Right cardiac atrium (tissue), 5 donors: Measurements from ENCODE around the gene FAM83F. TPM values are rescaled to one million over a fixed set of nuclear protein-coding genes. Genes with fewer than 3 reads are reported as not detected.
"Not testable (repeated sequence)": the region's sequence is repeated elsewhere in the genome, so short reads cannot be mapped to it uniquely, and the experiment has no call there.

Experiments
- ATAC-seq, 2 donors: fragments of 200-7000 bp; cut with Tn5 transposase; one replicate each; pipeline versions ENCODE4 v1.8.0 to v1.9.1; 2020; ENCODE audit warnings: moderate library complexity in 2 of 2, mild to moderate bottlenecking in 1 of 2
- DNase-seq, 3 donors: peaks; one replicate each; pipeline ENCODE4 v3.0.0-alpha.2; 2020
- H3K27ac ChIP-seq: one replicate; pipeline ENCODE4 v1.5.1; 2013; ENCODE audit warnings: mild to moderate bottlenecking, low read length, control low read depth, moderate library complexity
- H3K27me3 ChIP-seq: one replicate; pipeline ENCODE4 v1.6.1; 2013; ENCODE audit not compliant: control insufficient read depth, insufficient read depth
- H3K4me1 ChIP-seq: one replicate; pipeline ENCODE4 v1.6.1; 2013; ENCODE audit warnings: low read length; ENCODE audit not compliant: control insufficient read depth, insufficient read depth
- H3K4me3 ChIP-seq: one replicate; pipeline ENCODE4 v1.5.1; 2013; ENCODE audit warnings: low read length, control low read depth
- H3K9me3 ChIP-seq: one replicate; pipeline ENCODE4 v1.6.1; 2013; ENCODE audit warnings: low read length; ENCODE audit not compliant: control insufficient read depth
- WGBS: extraction: QIAGEN DNeasy Blood & Tissue Kit; methylation state at CpG from one replicate; pipeline ENCODE4 v1.1.7; 2013; 5-methylcytosine and 5-hydroxymethylcytosine counted together
- intact Hi-C, 4 donors: fragments of 100-400 bp; cut with DNase I; formaldehyde crosslinking; loops; one replicate each; pipeline versions ENCODE4 v1.11.0 to v1.14.0; 2022 to 2023
- polyA plus RNA-seq: library from polyadenylated mRNA; stranded (reverse); fragments of 200-250 nt; gene quantifications from one replicate; pipeline ENCODE4 v1.2.3, GENCODE V29; 2013
- total RNA-seq, 4 donors: library from RNA; stranded (reverse); fragmentation: NEBNext Ultra II Directional; extraction: Animal tissue kit (Norgen Biotek cat#: 25700); gene quantifications; one replicate each; pipeline ENCODE4 v1.2.1, GENCODE V29; 2021
- donor health status: healthy with polysubstance abuse.
- donor health status: DM: no; HTN: yes; CAD: no.
- donor health status: DM: no; HTN: no; CAD: no.
- donor health status: DM: no; HTN: yes; CAD: no; lungs with severe emphysema.
- donor health status: DM: yes; HTN: yes; CAD: no.

Gene FAM83F
- total and polyA plus RNA-seq, 5 donors = 3.6 to 8.5 (median 5.9) TPM

- no peak for ATAC-seq
- H3K4me3 ChIP-seq = no peak overlapping the region
- intact Hi-C loops = loop anchor here in 2 of 4 donors (5.0 to 10.0 kb wide), 3 partner anchors 87 to 484 kb away; no protein-coding TSS in a partner anchor
- H3K27ac ChIP-seq = no peak overlapping the region
- H3K27me3 ChIP-seq = no peaks in the 10 kb centered on the region
- WGBS = 88% methylated on average over 34 of the region's 34 CpGs
- DNase-seq = no peak
- H3K4me1 ChIP-seq = no peaks in the 10 kb centered on the region
- H3K9me3 ChIP-seq = no peaks in the 10 kb centered on the region
These were observed 26.7 kb downstream of the FAM83F start for GRCh38 chr22:40021401-40022000.

DNA sequence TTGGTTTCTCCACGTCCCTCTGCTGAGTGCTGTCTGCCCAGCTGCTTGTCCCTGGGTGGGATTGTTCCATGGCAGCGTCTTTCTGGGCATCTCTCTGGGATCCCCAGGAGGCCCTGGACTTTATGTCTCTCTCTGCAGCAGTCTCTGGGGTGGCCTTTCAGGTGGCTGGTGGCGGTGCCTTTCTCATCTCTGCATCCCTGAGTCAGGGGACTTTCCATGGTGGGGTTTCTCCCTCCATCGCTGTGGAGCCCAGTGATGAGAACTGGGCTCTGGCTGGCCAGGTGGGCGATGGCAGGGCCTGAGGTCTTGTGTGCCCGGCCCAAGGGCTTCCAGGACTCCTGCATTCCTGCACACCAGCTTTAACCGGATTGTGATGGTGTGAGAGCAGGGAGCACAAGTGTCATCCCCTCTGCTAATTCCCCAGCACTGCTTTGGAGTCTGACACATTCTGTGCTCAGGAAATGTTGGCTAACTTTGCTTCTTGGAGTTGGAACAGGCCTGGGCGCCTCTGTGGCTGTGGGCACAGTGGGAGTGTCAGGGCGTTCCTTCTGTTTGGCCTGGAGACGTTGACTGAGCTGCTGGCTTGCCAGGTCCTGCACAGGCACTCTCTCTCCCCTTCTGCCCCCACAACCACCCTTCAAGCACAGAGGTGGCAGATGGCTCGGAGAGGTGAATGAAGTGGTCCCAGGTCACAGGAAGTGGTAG, 27.9 kb downstream of the FAM83F start:
- Histone ChIP-seq H3K27me3 (no peaks in the 10 kb centered on the region), H3K4me1 (no peaks in the 10 kb centered on the region), H3K27ac (no peak overlapping the region), H3K4me3 (no peak overlapping the region), H3K9me3 (no peaks in the 10 kb centered on the region)
- peak in 1 of 2 donors; percentile 22 for ATAC-seq
- intact Hi-C loops = loop anchor here in 2 of 4 donors (5.0 to 10.0 kb wide), 3 partner anchors 88 to 485 kb away; no protein-coding TSS in a partner anchor
- WGBS = 75% methylated on average over 11 of the region's 11 CpGs
- no peak for DNase-seq

- Histone ChIP-seq H3K27me3 (no peaks in the 10 kb centered on the region), H3K27ac (no peak overlapping the region), H3K4me3 (no peak overlapping the region), H3K9me3 (no peaks in the 10 kb centered on the region), H3K4me1 (no peaks in the 10 kb centered on the region)
- WGBS = 66% methylated on average over 16 of the region's 16 CpGs
- no peak for DNase-seq
- ATAC-seq = no peak
- intact Hi-C loops = loop anchor here in 2 of 4 donors (5.0 to 10.0 kb wide), 3 partner anchors 89 to 486 kb away; no protein-coding TSS in a partner anchor
These were observed 28.6 kb downstream of the FAM83F start for GRCh38 chr22:40023341-40023841.

GRCh38 chr22:40024201-40025061, 29.7 kb downstream of the FAM83F start:
- intact Hi-C loops = loop anchor here in 3 of 4 donors (2.0 to 10.0 kb wide), 6 partner anchors 90 to 487 kb away; no protein-coding TSS in a partner anchor
- Histone ChIP-seq H3K27me3 (no peaks in the 10 kb centered on the region), H3K4me1 (no peaks in the 10 kb centered on the region), H3K27ac (no peak overlapping the region), H3K9me3 (no peaks in the 10 kb centered on the region), H3K4me3 (no peak overlapping the region)
- DNase-seq (peak; percentile 68 to 87 (median 83)), ATAC-seq (peak; percentile 79)
- WGBS = 28% methylated on average over 16 of the region's 16 CpGs

DNA sequence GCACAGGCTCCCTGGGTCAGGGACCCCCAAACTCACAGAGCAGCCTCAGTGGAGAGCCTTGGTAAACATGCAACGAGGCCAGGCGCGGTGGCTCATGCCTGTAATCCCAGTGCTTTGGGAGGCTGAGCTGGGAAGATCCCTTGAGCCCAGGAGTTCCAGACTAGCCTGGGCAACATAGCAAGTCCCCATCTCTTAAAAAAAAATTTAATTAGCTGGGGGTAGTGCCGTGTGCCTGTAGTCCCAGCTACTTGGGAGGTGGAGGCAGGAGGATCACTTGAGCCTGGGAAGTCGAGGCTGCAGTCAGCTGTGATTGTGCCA, 30.3 kb downstream of the FAM83F start:
- intact Hi-C loops = loop anchor here in 3 of 4 donors (2.0 to 10.0 kb wide), 6 partner anchors 90 to 488 kb away; no protein-coding TSS in a partner anchor
- DNase-seq, ATAC-seq, H3K4me3 ChIP-seq, H3K27ac ChIP-seq, H3K4me1 ChIP-seq, H3K27me3 ChIP-seq, H3K9me3 ChIP-seq: not testable (repeated sequence)
- WGBS = 26% methylated on average over 5 of the region's 5 CpGs

- ATAC-seq (no peak), DNase-seq (no peak)
- H3K27ac ChIP-seq = no peak overlapping the region
- H3K4me1 ChIP-seq = no peaks in the 10 kb centered on the region
- intact Hi-C loops = loop anchor here in 3 of 4 donors (2.0 to 10.0 kb wide), 6 partner anchors 91 to 489 kb away; no protein-coding TSS in a partner anchor
- 83% methylated on average over 10 of the region's 10 CpGs for WGBS
- no peaks in the 10 kb centered on the region for H3K9me3 ChIP-seq
- no peaks in the 10 kb centered on the region for H3K27me3 ChIP-seq
- H3K4me3 ChIP-seq = no peak overlapping the region
These were observed 31.1 kb downstream of the FAM83F start for GRCh38 chr22:40025856-40026255.

- ATAC-seq (no peak), DNase-seq (no peak)
- WGBS = 86% methylated on average over 7 of the region's 7 CpGs
- intact Hi-C loops = loop anchor here in 2 of 4 donors (5.0 to 10.0 kb wide), 5 partner anchors 92 to 489 kb away; no protein-coding TSS in a partner anchor
- H3K27ac ChIP-seq = no peak overlapping the region
- no peaks in the 10 kb centered on the region for H3K27me3 ChIP-seq
- no peaks in the 10 kb centered on the region for H3K9me3 ChIP-seq
- H3K4me3 ChIP-seq = no peak overlapping the region
- H3K4me1 ChIP-seq = no peaks in the 10 kb centered on the region
These were observed 31.9 kb downstream of the FAM83F start for GRCh38 chr22:40026641-40027040.

DNA sequence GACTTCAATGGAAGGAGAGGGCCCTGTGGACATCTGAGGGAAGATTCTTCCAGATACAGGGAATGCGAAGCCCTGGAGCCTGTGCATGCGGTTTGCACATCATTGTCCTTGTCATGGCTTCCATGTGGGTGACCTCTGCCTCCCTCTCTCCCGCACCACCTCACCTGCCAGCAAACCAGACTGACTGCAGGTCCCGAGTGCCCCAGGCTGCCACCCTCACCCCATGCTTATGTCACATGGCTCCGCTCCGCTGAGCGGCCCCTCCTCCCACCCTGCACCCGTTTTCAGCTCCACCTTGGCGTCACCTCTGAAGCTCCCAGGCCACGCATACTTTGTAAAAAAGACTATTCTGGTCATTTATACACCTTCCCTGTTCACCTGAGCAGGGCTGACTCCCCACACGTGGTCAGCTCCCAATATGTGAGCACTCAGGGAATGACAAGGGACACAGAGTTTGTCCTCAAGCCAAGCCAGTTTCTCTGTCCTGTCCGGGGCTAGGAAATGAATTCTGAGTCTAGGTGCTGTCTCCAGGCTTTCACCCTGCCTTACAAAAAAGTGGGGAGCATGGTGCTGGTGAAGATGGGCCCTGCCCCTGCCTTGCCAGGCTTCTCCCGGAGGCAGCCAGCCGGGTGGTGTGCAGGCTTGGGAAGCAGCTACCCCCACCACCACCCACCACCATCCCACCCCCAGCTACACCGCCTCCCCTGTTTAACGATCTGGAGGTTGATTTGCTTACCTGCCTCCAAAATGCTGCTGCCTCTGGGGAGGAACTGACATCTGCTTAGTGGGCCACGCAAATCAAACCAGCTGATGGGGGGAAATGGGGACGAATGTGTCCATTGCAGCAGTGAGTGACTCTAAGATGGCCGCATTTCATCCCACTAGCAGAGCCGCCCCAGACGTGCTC, 32.7 kb downstream of the FAM83F start:
- DNase-seq (no peak), ATAC-seq (no peak)
- Histone ChIP-seq H3K4me3 (no peak overlapping the region), H3K27me3 (no peaks in the 10 kb centered on the region), H3K27ac (no peak overlapping the region), H3K4me1 (no peaks in the 10 kb centered on the region), H3K9me3 (no peaks in the 10 kb centered on the region)
- 85% methylated on average over 21 of the region's 21 CpGs for WGBS
- intact Hi-C loops = loop anchor here in 2 of 4 donors (5.0 to 10.0 kb wide), 5 partner anchors 93 to 490 kb away; no protein-coding TSS in a partner anchor

DNA sequence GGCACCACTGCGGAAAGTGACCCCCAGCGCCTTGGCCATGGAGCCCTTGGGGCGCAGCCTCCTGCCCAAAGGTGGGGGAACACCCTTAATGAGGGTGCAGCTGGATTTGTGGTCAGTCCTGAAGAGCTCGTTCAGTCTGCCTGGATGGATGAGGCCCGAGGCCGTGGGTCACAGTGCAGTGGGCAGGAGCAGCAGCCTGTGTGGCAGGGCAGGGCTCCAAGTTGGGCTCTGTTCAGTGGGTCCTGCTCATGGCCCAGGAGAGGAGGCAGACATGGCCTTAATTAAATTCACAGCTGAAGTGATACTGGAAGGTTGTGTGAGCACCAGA, 33.3 kb downstream of the FAM83F start:
- no peaks in the 10 kb centered on the region for H3K9me3 ChIP-seq
- no peaks in the 10 kb centered on the region for H3K27me3 ChIP-seq
- 88% methylated on average over 6 of the region's 6 CpGs for WGBS
- no peak overlapping the region for H3K4me3 ChIP-seq
- intact Hi-C loops = loop anchor here in 2 of 4 donors (5.0 to 10.0 kb wide), 5 partner anchors 93 to 491 kb away; no protein-coding TSS in a partner anchor
- H3K27ac ChIP-seq = no peak overlapping the region
- DNase-seq (no peak), ATAC-seq (no peak)
- no peaks in the 10 kb centered on the region for H3K4me1 ChIP-seq
